ENCODE data around the gene MXD4. TPM values are rescaled to one million over a fixed set of nuclear protein-coding genes. Genes with fewer than 3 reads are reported as not detected.

The MXD4 gene
- polyA plus RNA-seq (ENCODE audit: insufficient read length), result 49.5 TPM
- long read RNA-seq, donor 1, full-length matches to known transcripts, result 51 of 51 reads
- long read RNA-seq, donor 1, partial matches to known transcripts, result 0 of 51 reads
- long read RNA-seq, donor 1, other reads (novel, unspliced or antisense), result 0 of 51 reads
- long read RNA-seq, donor 2, full-length matches to known transcripts, result 36 of 36 reads
- long read RNA-seq, donor 2, partial matches to known transcripts, result 0 of 36 reads
- long read RNA-seq, donor 2, other reads (novel, unspliced or antisense), result 0 of 36 reads
- long read RNA-seq, donor 3, full-length matches to known transcripts, result 18 of 18 reads
- long read RNA-seq, donor 3, partial matches to known transcripts, result 0 of 18 reads
- long read RNA-seq, donor 3, other reads (novel, unspliced or antisense), result 0 of 18 reads
- long read RNA-seq, donor 4, full-length matches to known transcripts, result 1 of 1 reads
- long read RNA-seq, donor 4, partial matches to known transcripts, result 0 of 1 reads
- long read RNA-seq, donor 4, other reads (novel, unspliced or antisense), result 0 of 1 reads
- long read RNA-seq, donor 5, full-length matches to known transcripts, result 40 of 40 reads
- long read RNA-seq, donor 5, partial matches to known transcripts, result 0 of 40 reads
- long read RNA-seq, donor 5, other reads (novel, unspliced or antisense), result 0 of 40 reads
- long read RNA-seq, donor 6, full-length matches to known transcripts, result 49 of 57 reads
- long read RNA-seq, donor 6, partial matches to known transcripts, result 0 of 57 reads
- long read RNA-seq, donor 6, other reads (novel, unspliced or antisense), result 8 of 57 reads
- long read RNA-seq, donor 7, full-length matches to known transcripts, result 38 of 38 reads
- long read RNA-seq, donor 7, partial matches to known transcripts, result 0 of 38 reads
- long read RNA-seq, donor 7, other reads (novel, unspliced or antisense), result 0 of 38 reads
- long read RNA-seq, donor 8, full-length matches to known transcripts, result 13 of 31 reads
- long read RNA-seq, donor 8, partial matches to known transcripts, result 18 of 31 reads
- long read RNA-seq, donor 8, other reads (novel, unspliced or antisense), result 0 of 31 reads

GRCh38 chr4:2261853-2262144 lies at the start of gene MXD4:
Gene MXD4 (minus strand): TSS chr4:2262109. CDS start chr4:2261980, 129 bp downstream.
- DNase-seq, result no peak

GRCh38 chr4:2306773-2307410 lies 45.0 kb upstream of the MXD4 start:
- DNase-seq, result no peak

GRCh38 chr4:2305766-2306501 lies 44.0 kb upstream of the MXD4 start:
- DNase-seq, result no peak

GRCh38 chr4:2304877-2305561 lies 43.1 kb upstream of the MXD4 start:
- DNase-seq, result no peak

- DNase-seq, result no peak
Measured at GRCh38 chr4:2304321-2304876, 42.5 kb upstream of the MXD4 start.

- DNase-seq, result no peak
Measured at GRCh38 chr4:2303686-2304320, 41.9 kb upstream of the MXD4 start.

- DNase-seq, result no peak
Measured at GRCh38 chr4:2303121-2303685, 41.3 kb upstream of the MXD4 start.

GRCh38 chr4:2302387-2303119 lies 40.6 kb upstream of the MXD4 start:
- DNase-seq, result no peak

GRCh38 chr4:2301806-2302205 lies 39.9 kb upstream of the MXD4 start:
- no peak for DNase-seq

GRCh38 chr4:2301225-2301642 lies 39.3 kb upstream of the MXD4 start:
- no peak for DNase-seq

GRCh38 chr4:2300431-2301224 lies 38.7 kb upstream of the MXD4 start:
- DNase-seq, result no peak

GRCh38 chr4:2299794-2300193 lies 37.9 kb upstream of the MXD4 start:
- no peak for DNase-seq

- no peak for DNase-seq
Measured at GRCh38 chr4:2298532-2298991, 36.7 kb upstream of the MXD4 start.

GRCh38 chr4:2297606-2298531 lies 36.0 kb upstream of the MXD4 start:
- no peak for DNase-seq

GRCh38 chr4:2296631-2297601 lies 35.0 kb upstream of the MXD4 start:
- no peak for DNase-seq

All from left kidney (tissue), 8 donors.